GM12891 (cell line): ENCODE data around the gene DEFB131B.

Experiments used
- POLR2A ChIP-seq: IDR thresholded peaks from 2 replicates; pipeline ENCODE4 v1.6.1; 2011; ENCODE audit warnings: low read depth, low read length, control low read depth
- POLR2AphosphoS5 ChIP-seq: IDR thresholded peaks from 2 replicates; pipeline ENCODE4 v1.6.1; 2011; ENCODE audit warnings: low read depth, low read length, control low read depth
- POU2F2 ChIP-seq: IDR thresholded peaks from 2 replicates; pipeline ENCODE4 v1.6.1; 2011; ENCODE audit warnings: low read depth, mild to moderate bottlenecking, control low read depth, low read length, moderate library complexity
- SPI1 ChIP-seq: IDR thresholded peaks from 2 replicates; pipeline ENCODE4 v1.6.1; 2011; ENCODE audit warnings: low read depth, low read length, control low read depth
- TAF1 ChIP-seq: IDR thresholded peaks from 2 replicates; pipeline ENCODE4 v1.6.1; 2011; ENCODE audit warnings: low read depth, low read length, control low read depth

GRCh38 chr11:71927820-71928736 is 49.8 kb downstream of the DEFB131B start, which contains the start of gene XNDC1N:
- TF ChIP-seq POLR2AphosphoS5 (peak; percentile 79), POLR2A (peak; percentile 58; the same call in 1 of the 2 replicates), TAF1 (no peak; the same call in none of the 2 replicates), SPI1 (no peak), POU2F2 (no peak)
